HG02973 (cell line): ENCODE results near the gene C6orf136.

Source experiments
- ATAC-seq: cut with Tn5 transposase; IDR thresholded peaks from one replicate; pipeline ENCODE4 v1.9.1; 2021; ENCODE audit warnings: moderate library complexity; ENCODE audit not compliant: unreplicated experiment

The C6orf136 gene

GRCh38 chr6:30685157-30686008 is 38.5 kb downstream of the C6orf136 start:
- ATAC-seq: no peak

GRCh38 chr6:30686009-30686907 is 39.3 kb downstream of the C6orf136 start, which contains the start of gene PPP1R18:
Gene PPP1R18, minus strand, starts transcription at chr6:30686645. Its CDS starts 627 bp downstream, at chr6:30686018.
- no peak for ATAC-seq

- no peak for ATAC-seq
Measured at GRCh38 chr6:30686908-30687658, 40.1 kb downstream of the C6orf136 start.

GRCh38 chr6:30687659-30688431 is 40.9 kb downstream of the C6orf136 start:
- no peak for ATAC-seq

GRCh38 chr6:30688569-30688968 is 41.6 kb downstream of the C6orf136 start:
- ATAC-seq: no peak

- no peak for ATAC-seq
Measured at GRCh38 chr6:30689022-30689865, 42.3 kb downstream of the C6orf136 start.

GRCh38 chr6:30689985-30690384 is 43.1 kb downstream of the C6orf136 start:
- ATAC-seq: no peak

GRCh38 chr6:30690403-30691207 is 43.7 kb downstream of the C6orf136 start, which contains the start of gene NRM:
Gene NRM, minus strand, starts transcription at chr6:30690984. Its CDS starts 10 bp downstream, at chr6:30690974.
- ATAC-seq: no peak

- no peak for ATAC-seq
Measured at GRCh38 chr6:30691208-30691847, 44.4 kb downstream of the C6orf136 start.

- no peak for ATAC-seq
Measured at GRCh38 chr6:30696432-30696831, 49.5 kb downstream of the C6orf136 start.

- ATAC-seq: no peak
Measured at GRCh38 chr6:30700340-30700739, 53.4 kb downstream of the C6orf136 start.
